Effector memory CD8-positive, alpha-beta T cell (primary cell): ENCODE results near the gene SIRPG.
"Not testable (repeated sequence)": the region's sequence is repeated elsewhere in the genome, so short reads cannot be mapped to it uniquely, and the experiment has no call there.

Experiments
- ATAC-seq: fragments of 150-1000 bp; cut with Tn5 transposase; replicated peaks from 2 replicates; pipeline ENCODE4 v1.10.0; 2021; ENCODE audit warnings: mild to moderate bottlenecking, moderate library complexity
- DNase-seq, 3 experiments: peaks; one replicate each; pipeline ENCODE4 v3.0.0; 2021
- H3K27ac Mint-ChIP-seq, 2 donors: one replicate each; pipeline ENCODE4 v1.8.0; 2022; ENCODE audit warnings: mild to moderate bottlenecking in 2 of 2, mixed read lengths in 2 of 2, moderate library complexity in 2 of 2
- H3K27me3 Mint-ChIP-seq, 2 donors: one replicate each; pipeline ENCODE4 v1.8.0; 2022; ENCODE audit warnings: mixed read lengths in 2 of 2
- H3K36me3 Mint-ChIP-seq: one replicate; pipeline ENCODE4 v1.8.0; 2022; ENCODE audit warnings: mild to moderate bottlenecking, moderate library complexity, mixed read lengths; ENCODE audit not compliant: insufficient read depth
- H3K4me1 Mint-ChIP-seq, 2 donors: one replicate each; pipeline ENCODE4 v1.8.0; 2022; ENCODE audit warnings: low read depth in 2 of 2, mixed read lengths in 2 of 2
- H3K4me3 Mint-ChIP-seq, 2 donors: one replicate each; pipeline ENCODE4 v1.8.0; 2022; ENCODE audit warnings: mild to moderate bottlenecking in 2 of 2, mixed read lengths in 2 of 2, moderate library complexity in 2 of 2
- H3K9me3 Mint-ChIP-seq, 2 donors: one replicate each; pipeline ENCODE4 v1.8.0; 2022; ENCODE audit warnings: mixed read lengths in 2 of 2

The SIRPG gene

DNA sequence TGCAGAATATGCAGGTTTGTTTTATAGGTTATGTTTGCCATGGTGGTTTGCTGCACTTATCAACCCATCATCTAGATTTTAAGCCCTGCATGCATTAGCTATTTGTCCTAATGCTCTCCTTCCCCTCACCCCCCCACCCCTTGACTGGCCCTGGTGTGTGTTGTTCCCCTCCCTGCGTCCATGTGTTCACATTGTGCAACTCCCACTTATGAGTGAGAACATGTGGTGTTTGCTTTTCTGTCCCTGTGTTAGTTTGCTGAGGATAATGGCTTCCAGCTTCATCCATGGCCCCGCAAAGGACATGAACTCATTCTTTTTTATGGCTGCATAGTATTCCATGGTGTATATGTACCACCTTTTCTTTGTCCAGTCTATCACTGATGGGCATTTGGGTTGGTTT lies 18.9 kb downstream of the SIRPG start:
- H3K27ac Mint-ChIP-seq, result peak overlapping the region in 1 of 2 donors; percentile 82
- H3K4me1 Mint-ChIP-seq, result peaks cover 10 to 11% of the 10 kb centered on the region in 2 donors
- not testable (repeated sequence) for ATAC-seq, DNase-seq, H3K4me3 Mint-ChIP-seq, H3K36me3 Mint-ChIP-seq, H3K9me3 Mint-ChIP-seq, H3K27me3 Mint-ChIP-seq

GRCh38 chr20:1637755-1638154 lies 19.8 kb downstream of the SIRPG start:
- H3K4me1 Mint-ChIP-seq, result peaks cover 11 to 17% of the 10 kb centered on the region in 2 donors
- no peak for DNase-seq
- peak overlapping the region; percentile 41 to 49 for H3K27ac Mint-ChIP-seq

GRCh38 chr20:1637226-1637625 lies 20.4 kb downstream of the SIRPG start:
- ATAC-seq (no peak), DNase-seq (no peak)
- H3K4me1 Mint-ChIP-seq, result peaks cover 17 to 23% of the 10 kb centered on the region in 2 donors
- no peak overlapping the region for H3K4me3 Mint-ChIP-seq
- H3K27ac Mint-ChIP-seq, result peak overlapping the region in 1 of 2 donors; percentile 41
- H3K9me3 Mint-ChIP-seq, result no peaks in the 10 kb centered on the region
- H3K36me3 Mint-ChIP-seq, result peaks cover 7% of the 10 kb centered on the region
- no peaks in the 10 kb centered on the region for H3K27me3 Mint-ChIP-seq

More at GRCh38 chr20:1637755-1638154, 19.8 kb downstream of the SIRPG start:
- Mint-ChIP-seq H3K36me3 (peaks cover 7% of the 10 kb centered on the region), H3K27me3 (no peaks in the 10 kb centered on the region), H3K4me3 (no peak overlapping the region), H3K9me3 (no peaks in the 10 kb centered on the region)
- no peak for ATAC-seq

GRCh38 chr20:1636621-1637020 lies 21.0 kb downstream of the SIRPG start:
- H3K36me3 Mint-ChIP-seq, result peaks cover 7% of the 10 kb centered on the region
- no peaks in the 10 kb centered on the region for H3K9me3 Mint-ChIP-seq
- ATAC-seq, result no peak
- peak overlapping the region; percentile 29 to 41 for H3K27ac Mint-ChIP-seq
- DNase-seq, result no peak
- H3K4me3 Mint-ChIP-seq, result no peak overlapping the region
- H3K27me3 Mint-ChIP-seq, result no peaks in the 10 kb centered on the region
- H3K4me1 Mint-ChIP-seq, result peaks cover 23 to 29% of the 10 kb centered on the region in 2 donors

GRCh38 chr20:1635291-1635979 lies 22.1 kb downstream of the SIRPG start:
- Mint-ChIP-seq H3K27ac (no peak overlapping the region), H3K9me3 (no peaks in the 10 kb centered on the region), H3K27me3 (no peaks in the 10 kb centered on the region), H3K36me3 (peaks cover 7% of the 10 kb centered on the region), H3K4me1 (peaks cover 21 to 33% of the 10 kb centered on the region in 2 donors), H3K4me3 (no peak overlapping the region)
- DNase-seq (no peak), ATAC-seq (no peak)

- ATAC-seq (no peak), DNase-seq (no peak)
- Mint-ChIP-seq H3K4me3 (no peak overlapping the region), H3K9me3 (no peaks in the 10 kb centered on the region), H3K36me3 (peaks cover 16% of the 10 kb centered on the region), H3K27ac (peak overlapping the region in 1 of 2 donors; percentile 94), H3K4me1 (peaks cover 16 to 33% of the 10 kb centered on the region in 2 donors), H3K27me3 (no peaks in the 10 kb centered on the region)
Observed at GRCh38 chr20:1633535-1633934, 24.0 kb downstream of the SIRPG start.

DNA sequence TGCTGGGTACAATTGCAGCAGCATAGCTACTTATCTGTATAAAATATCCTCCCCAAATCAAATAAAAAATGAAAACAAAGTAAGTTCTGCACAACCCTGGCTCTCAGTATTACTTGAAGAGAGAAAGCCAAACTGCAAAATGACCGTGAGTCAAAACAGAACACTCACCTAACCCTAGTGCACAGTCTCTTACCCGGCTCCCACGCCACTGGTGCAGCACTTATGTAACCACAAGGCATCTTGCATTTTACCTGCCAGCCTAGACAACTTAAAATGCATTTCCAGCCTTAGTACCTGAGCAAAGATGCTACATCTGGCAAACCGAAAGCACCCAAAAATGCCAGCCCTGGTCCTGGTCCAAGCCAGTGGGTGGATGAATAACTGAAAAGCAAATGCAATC lies 25.4 kb downstream of the SIRPG start:
- ATAC-seq, result peak; percentile 36
- H3K36me3 Mint-ChIP-seq, result peaks cover 21% of the 10 kb centered on the region
- peak overlapping the region; percentile 78 to 94 for H3K27ac Mint-ChIP-seq
- no peaks in the 10 kb centered on the region for H3K27me3 Mint-ChIP-seq
- no peaks in the 10 kb centered on the region for H3K9me3 Mint-ChIP-seq
- no peak for DNase-seq
- H3K4me3 Mint-ChIP-seq, result peak overlapping the region; percentile 52 to 59
- H3K4me1 Mint-ChIP-seq, result peaks cover 16 to 24% of the 10 kb centered on the region in 2 donors

- H3K27ac Mint-ChIP-seq, result peak overlapping the region; percentile 78 to 94
- ATAC-seq, result no peak
- no peaks in the 10 kb centered on the region for H3K27me3 Mint-ChIP-seq
- peaks cover 16 to 24% of the 10 kb centered on the region in 2 donors for H3K4me1 Mint-ChIP-seq
- no peaks in the 10 kb centered on the region for H3K9me3 Mint-ChIP-seq
- no peak for DNase-seq
- peaks cover 21% of the 10 kb centered on the region for H3K36me3 Mint-ChIP-seq
- H3K4me3 Mint-ChIP-seq, result peak overlapping the region; percentile 52 to 59
Observed at GRCh38 chr20:1631309-1632151, 26.0 kb downstream of the SIRPG start.

GRCh38 chr20:1630186-1630585 lies 27.4 kb downstream of the SIRPG start:
- Mint-ChIP-seq H3K36me3 (peaks cover 19% of the 10 kb centered on the region), H3K9me3 (no peaks in the 10 kb centered on the region), H3K27ac (peak overlapping the region in 1 of 2 donors; percentile 10), H3K27me3 (no peaks in the 10 kb centered on the region), H3K4me1 (peaks cover 18 to 29% of the 10 kb centered on the region in 2 donors), H3K4me3 (no peak overlapping the region)
- DNase-seq, result no peak
- ATAC-seq, result no peak

- Mint-ChIP-seq H3K36me3 (peaks cover 14% of the 10 kb centered on the region), H3K27me3 (no peaks in the 10 kb centered on the region), H3K4me1 (peaks cover 18 to 29% of the 10 kb centered on the region in 2 donors), H3K4me3 (no peak overlapping the region), H3K9me3 (no peaks in the 10 kb centered on the region), H3K27ac (peak overlapping the region; percentile 4 to 38)
- DNase-seq, result no peak
- ATAC-seq, result no peak
Observed at GRCh38 chr20:1629321-1629720, 28.3 kb downstream of the SIRPG start.

DNA sequence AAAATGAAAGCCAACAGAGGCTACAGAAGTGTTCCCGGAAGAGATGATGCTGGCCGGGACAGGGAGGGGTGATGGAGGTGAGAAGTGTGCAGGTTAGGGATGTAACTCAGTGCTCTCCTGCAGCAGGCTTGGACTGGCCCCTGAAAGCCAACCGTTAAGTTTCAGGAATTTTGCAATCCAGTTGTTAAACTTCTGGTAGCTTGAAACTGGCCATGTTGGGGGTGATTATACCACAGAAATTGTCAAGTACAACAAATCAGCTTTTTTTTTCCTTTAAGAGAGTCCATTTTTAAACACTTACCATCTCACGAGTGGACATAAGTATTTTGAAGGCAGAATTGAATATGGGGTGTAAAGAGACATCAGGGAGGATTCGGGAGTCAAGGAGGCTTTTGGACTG lies 29.0 kb downstream of the SIRPG start:
- ATAC-seq (no peak), DNase-seq (no peak)
- Mint-ChIP-seq H3K27ac (peak overlapping the region; percentile 4 to 38), H3K9me3 (no peaks in the 10 kb centered on the region), H3K36me3 (peaks cover 14% of the 10 kb centered on the region), H3K27me3 (no peaks in the 10 kb centered on the region), H3K4me3 (no peak overlapping the region), H3K4me1 (peaks cover 21 to 27% of the 10 kb centered on the region in 2 donors)

- Mint-ChIP-seq H3K4me3 (no peak overlapping the region), H3K36me3 (peaks cover 14% of the 10 kb centered on the region), H3K27me3 (no peaks in the 10 kb centered on the region), H3K9me3 (no peaks in the 10 kb centered on the region), H3K4me1 (peaks cover 27% of the 10 kb centered on the region in 2 donors), H3K27ac (peak overlapping the region; percentile 55 to 70)
- ATAC-seq (no peak), DNase-seq (no peak)
Observed at GRCh38 chr20:1627200-1627550, 30.4 kb downstream of the SIRPG start.

GRCh38 chr20:1626528-1627199 lies 30.9 kb downstream of the SIRPG start:
- H3K4me3 Mint-ChIP-seq, result no peak overlapping the region
- H3K9me3 Mint-ChIP-seq, result no peaks in the 10 kb centered on the region
- peak overlapping the region; percentile 55 to 70 for H3K27ac Mint-ChIP-seq
- DNase-seq (no peak), ATAC-seq (no peak)
- peaks cover 14% of the 10 kb centered on the region for H3K36me3 Mint-ChIP-seq
- H3K4me1 Mint-ChIP-seq, result peaks cover 23 to 25% of the 10 kb centered on the region in 2 donors
- H3K27me3 Mint-ChIP-seq, result no peaks in the 10 kb centered on the region
